Raji (cell line): Measurements from ENCODE around the gene NAA35.
A peak's percentile ranks its signal among the peaks of the same experiment; 100 is the strongest.

ENCODE experiments used
- POLR2A ChIP-seq: IDR thresholded peaks from 2 replicates; pipeline ENCODE4 v1.6.1; 2011; ENCODE audit warnings: low read depth, low read length, control low read depth; ENCODE audit not compliant: insufficient read depth

The NAA35 gene

GRCh38 chr9:85940832-85941621 lies at the start of gene NAA35:
Gene NAA35 (plus strand): TSS chr9:85941146. CDS start chr9:85942160, 1,014 bp downstream.
- TF ChIP-seq POLR2A = peak; percentile 68; the same call in 1 of the 2 replicates

- TF ChIP-seq POLR2A = no peak
Measured at GRCh38 chr9:85892401-85892800, 48.5 kb upstream of the NAA35 start.

GRCh38 chr9:85895685-85896084 lies 45.3 kb upstream of the NAA35 start:
- TF ChIP-seq POLR2A = no peak

GRCh38 chr9:85897848-85898247 lies 43.1 kb upstream of the NAA35 start:
- TF ChIP-seq POLR2A = no peak

- TF ChIP-seq POLR2A = no peak
Measured at GRCh38 chr9:85898332-85898731, 42.6 kb upstream of the NAA35 start.

GRCh38 chr9:85899388-85899787 lies 41.6 kb upstream of the NAA35 start:
- TF ChIP-seq POLR2A = no peak

GRCh38 chr9:85900504-85901201 lies 40.3 kb upstream of the NAA35 start:
- TF ChIP-seq POLR2A = no peak

GRCh38 chr9:85904975-85905374 lies 36.0 kb upstream of the NAA35 start:
- TF ChIP-seq POLR2A = no peak

- no peak for TF ChIP-seq POLR2A
Measured at GRCh38 chr9:85905957-85906356, 35.0 kb upstream of the NAA35 start.

- TF ChIP-seq POLR2A = no peak
Measured at GRCh38 chr9:85909390-85909789, 31.6 kb upstream of the NAA35 start.

- no peak for TF ChIP-seq POLR2A
Measured at GRCh38 chr9:85914108-85914507, 26.8 kb upstream of the NAA35 start.

- TF ChIP-seq POLR2A = no peak
Measured at GRCh38 chr9:85917756-85918155, 23.2 kb upstream of the NAA35 start.

- no peak for TF ChIP-seq POLR2A
Measured at GRCh38 chr9:85925493-85925892, 15.5 kb upstream of the NAA35 start.

- no peak for TF ChIP-seq POLR2A
Measured at GRCh38 chr9:85927076-85927475, 13.9 kb upstream of the NAA35 start.

GRCh38 chr9:85931495-85931894 lies 9.5 kb upstream of the NAA35 start:
- no peak for TF ChIP-seq POLR2A

- no peak for TF ChIP-seq POLR2A
Measured at GRCh38 chr9:85940275-85940831, 593 bp upstream of the NAA35 start.

GRCh38 chr9:85941622-85941940 lies 635 bp downstream of the NAA35 start:
- no peak for TF ChIP-seq POLR2A
